Measurements from ENCODE around the gene YPEL2.

GRCh38 chr17:59392973-59393679, 61.7 kb downstream of the YPEL2 start:
- TF ChIP-seq TAF1 (IDR thresholded peaks at IDR 0.05; ENCODE audit: borderline replicate concordance, low read depth, low read length), result no peak
- no peak for TF ChIP-seq POLR2A (IDR thresholded peaks at IDR 0.05; ENCODE audit: low read depth, low read length)
- TF ChIP-seq POLR2AphosphoS5 (IDR thresholded peaks at IDR 0.05; ENCODE audit: low read depth, low read length), result no peak

Data from GM12892 (cell line).